Hepatocyte (in vitro differentiated cells): ENCODE measurements around the gene MYBPC3. TPM values are rescaled to one million over a fixed set of nuclear protein-coding genes. Genes with fewer than 3 reads are reported as not detected.

ENCODE experiments used
- DNase-seq: peaks from one replicate; pipeline ENCODE4 v3.0.0-alpha.2; 2016; ENCODE audit warnings: low spot score
- H2AFZ ChIP-seq: fragments of 200-600 bp; sonication (generic); 2 replicates; pipeline ENCODE4 v1.6.0; 2016; ENCODE audit warnings: antibody characterized with exemption, mild to moderate bottlenecking
- H3K27ac ChIP-seq: fragments of 200-600 bp; sonication (generic); 2 replicates; pipeline ENCODE4 v1.5.1; 2016; ENCODE audit warnings: mild to moderate bottlenecking
- H3K27me3 ChIP-seq: fragments of 200-600 bp; sonication (generic); 2 replicates; pipeline ENCODE4 v1.6.1; 2016
- H3K36me3 ChIP-seq: fragments of 200-600 bp; sonication (generic); replicated peaks from 2 replicates; pipeline ENCODE4 v1.5.1; 2016; ENCODE audit warnings: low read depth; ENCODE audit not compliant: insufficient read depth
- H3K4me1 ChIP-seq: fragments of 200-600 bp; sonication (generic); 2 replicates; pipeline ENCODE4 v1.5.1; 2016; ENCODE audit warnings: mild to moderate bottlenecking, moderate library complexity; ENCODE audit not compliant: insufficient read depth
- H3K4me2 ChIP-seq: fragments of 200-600 bp; sonication (generic); 2 replicates; pipeline ENCODE4 v1.6.0; 2016
- H3K4me3 ChIP-seq: fragments of 200-600 bp; sonication (generic); 2 replicates; pipeline ENCODE4 v1.5.1; 2016; ENCODE audit warnings: mild to moderate bottlenecking
- H3K79me2 ChIP-seq: fragments of 200-600 bp; sonication (generic); 2 replicates; pipeline ENCODE4 v1.6.0; 2017; ENCODE audit warnings: mild to moderate bottlenecking
- H3K9me2 ChIP-seq: fragments of 200-600 bp; sonication (generic); replicated peaks from 2 replicates; pipeline ENCODE4 v1.6.0; 2017; ENCODE audit warnings: mild to moderate bottlenecking; ENCODE audit not compliant: insufficient read depth
- H3K9me3 ChIP-seq: fragments of 200-600 bp; sonication (generic); 2 replicates; pipeline ENCODE4 v1.5.1; 2016; ENCODE audit warnings: low read depth, mild to moderate bottlenecking
- H4K20me1 ChIP-seq: fragments of 200-600 bp; sonication (generic); 2 replicates; pipeline ENCODE4 v1.6.0; 2016; ENCODE audit warnings: mild to moderate bottlenecking; ENCODE audit not compliant: insufficient read depth, poor library complexity, severe bottlenecking
- CTCF ChIP-seq: fragments of 200-600 bp; sonication (generic); IDR thresholded peaks from 2 replicates; pipeline ENCODE4 v1.5.1; 2016; ENCODE audit warnings: antibody characterized with exemption, mild to moderate bottlenecking; ENCODE audit not compliant: poor library complexity
- EZH2 ChIP-seq: fragments of 200-600 bp; sonication (generic); IDR thresholded peaks from 2 replicates; pipeline ENCODE4 v1.6.1; 2016; ENCODE audit warnings: antibody characterized with exemption, mild to moderate bottlenecking, borderline replicate concordance
- EZH2phosphoT487 ChIP-seq: fragments of 200-600 bp; sonication (generic); IDR thresholded peaks from one replicate; pipeline ENCODE4 v1.6.1; 2018; ENCODE audit warnings: antibody characterized with exemption, mild to moderate bottlenecking, low read depth, moderate library complexity; ENCODE audit not compliant: unreplicated experiment, severe bottlenecking
- WGBS: methylation state at CpG from one replicate; pipeline ENCODE4 v1.1.6; 2016; ENCODE audit warnings: low lambda C conversion rate; ENCODE audit errors: missing lambda C conversion rate; 5-methylcytosine and 5-hydroxymethylcytosine counted together
- polyA plus RNA-seq: library from polyadenylated mRNA; unstranded; fragments of >200 nt; fragmentation: Nextera tagmentation; extraction: Ambion mirVana; gene quantifications from 2 replicates; pipeline ENCODE4 v1.2.1, GENCODE V29; 2016
- total RNA-seq: library from RNA; depleted of rRNA; stranded (reverse); fragments of >200 nt; gene quantifications from 2 replicates; pipeline ENCODE4 v1.2.3, GENCODE V29; 2014

MYBPC3 gene
- total and polyA plus RNA-seq, 2 experiments from 2014 or later = 0.51 to 1.4 TPM

- Histone ChIP-seq H3K27me3 (no peaks in the 10 kb centered on the region), H3K9me2 (no peaks in the 10 kb centered on the region), H3K4me1 (no peaks in the 10 kb centered on the region), H3K4me2 (no peak overlapping the region), H4K20me1 (no peaks in the 10 kb centered on the region), H3K36me3 (no peaks in the 10 kb centered on the region), H3K27ac (no peak overlapping the region), H3K4me3 (no peak overlapping the region), H3K79me2 (peaks cover 3% of the 10 kb centered on the region), H2AFZ (no peak overlapping the region), H3K9me3 (no peaks in the 10 kb centered on the region)
- no peak for DNase-seq
- TF ChIP-seq EZH2phosphoT487 (no peak), CTCF (no peak), EZH2 (no peak)
- 85% methylated on average over 6 of the region's 6 CpGs for WGBS
Measured at GRCh38 chr11:47308050-47308823, 44.3 kb downstream of the MYBPC3 start.

DNA sequence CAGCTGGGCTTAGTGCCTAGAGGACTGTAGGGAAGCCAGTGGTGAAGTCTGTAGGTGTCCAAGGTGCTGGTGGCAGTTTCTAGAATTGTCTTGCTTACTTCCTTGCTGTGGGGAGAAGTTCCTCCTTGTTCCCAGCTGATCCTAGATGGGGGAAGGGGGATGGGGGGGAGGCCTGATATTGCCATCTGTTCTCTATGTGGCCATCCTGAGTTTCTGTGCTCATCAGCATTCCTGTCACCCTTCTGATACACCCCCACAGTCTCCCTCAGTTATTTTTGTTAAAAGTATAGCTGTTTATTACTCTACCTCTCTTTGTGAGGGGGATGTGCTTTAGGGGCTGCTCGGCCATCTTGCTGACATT is 46.0 kb downstream of the MYBPC3 start:
- Histone ChIP-seq H3K36me3 (peaks cover 6% of the 10 kb centered on the region), H3K27ac (no peak overlapping the region), H3K9me3 (peaks cover 11% of the 10 kb centered on the region), H3K27me3 (no peaks in the 10 kb centered on the region), H4K20me1 (no peaks in the 10 kb centered on the region), H3K79me2 (peaks cover 4% of the 10 kb centered on the region), H2AFZ (no peak overlapping the region), H3K4me2 (no peak overlapping the region), H3K9me2 (no peaks in the 10 kb centered on the region), H3K4me1 (no peaks in the 10 kb centered on the region), H3K4me3 (no peak overlapping the region)
- DNase-seq = no peak
- TF ChIP-seq EZH2 (no peak), CTCF (no peak), EZH2phosphoT487 (no peak)
- 41% methylated on average over 1 of the region's 1 CpG for WGBS

DNA sequence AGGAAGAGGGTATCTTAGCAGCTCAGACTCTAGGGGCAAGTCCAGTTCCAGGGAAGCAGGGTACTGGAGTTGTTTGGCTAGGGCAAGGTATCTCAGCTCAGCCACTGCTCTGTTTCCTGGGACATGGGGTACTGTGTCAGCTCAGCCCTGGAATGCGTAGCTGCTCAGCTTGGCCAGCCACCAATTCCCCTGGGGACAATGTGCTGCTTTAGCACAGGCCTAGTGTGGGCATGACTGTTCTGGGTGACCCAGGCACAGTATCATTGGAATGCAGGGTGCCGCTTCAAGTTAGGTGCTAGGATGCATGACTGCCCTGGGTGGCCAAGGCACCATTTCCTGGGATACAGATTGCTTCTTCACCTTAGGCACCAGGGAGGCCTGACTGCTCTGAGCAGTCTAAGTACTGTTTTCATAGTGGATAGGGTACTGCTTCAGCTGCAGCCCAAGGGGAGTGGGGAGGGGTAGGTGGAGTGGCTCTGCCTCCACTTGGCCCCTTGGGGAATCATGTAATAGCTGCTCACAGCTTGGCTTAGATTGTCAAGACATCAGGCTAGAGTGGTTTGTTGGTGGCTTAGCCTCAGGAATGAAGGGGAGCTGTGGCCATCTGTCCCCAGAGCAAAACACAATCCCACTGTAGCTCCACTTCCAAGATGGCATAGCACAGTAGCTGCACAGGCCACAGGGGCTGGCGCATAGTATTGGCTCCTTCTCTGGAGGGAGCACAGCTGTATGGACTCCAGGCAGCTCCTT is 46.6 kb downstream of the MYBPC3 start:
- H4K20me1 ChIP-seq = no peaks in the 10 kb centered on the region
- no peak overlapping the region for H2AFZ ChIP-seq
- DNase-seq = no peak
- no peak overlapping the region for H3K4me2 ChIP-seq
- no peaks in the 10 kb centered on the region for H3K4me1 ChIP-seq
- no peaks in the 10 kb centered on the region for H3K27me3 ChIP-seq
- H3K36me3 ChIP-seq = peaks cover 6% of the 10 kb centered on the region
- H3K79me2 ChIP-seq = peaks cover 6% of the 10 kb centered on the region
- WGBS = 96% methylated on average over 3 of the region's 3 CpGs
- TF ChIP-seq EZH2 = no peak
- TF ChIP-seq EZH2phosphoT487 = no peak
- TF ChIP-seq CTCF = no peak
- no peaks in the 10 kb centered on the region for H3K9me2 ChIP-seq
- H3K9me3 ChIP-seq = peaks cover 11% of the 10 kb centered on the region
- no peak overlapping the region for H3K27ac ChIP-seq
- no peak overlapping the region for H3K4me3 ChIP-seq
